Activated CD4-positive, alpha-beta memory T cell treated with anti-CD3 and anti-CD28 coated beads, Interleukin-2, amount 10 ng/mL, durations not matched to agents 7 days and 5 days (primary cell): ENCODE measurements around the gene SYNGAP1. TPM values are rescaled to one million over a fixed set of nuclear protein-coding genes. Genes with fewer than 3 reads are reported as not detected.

Source experiments
- total RNA-seq, 2 experiments: library from RNA; stranded (reverse); gene quantifications; one replicate each; pipeline ENCODE4 v1.2.3, GENCODE V29; 2021

The SYNGAP1 gene
- total RNA-seq, 2 experiments from 2014 or later: 35.3 to 39.7 TPM

Other genes starting within 250 kb of the SYNGAP1 start
- gene COL11A2, start 227.6 kb upstream of the SYNGAP1 start, total RNA-seq: under 1 TPM; 0.53 to 0.60 TPM
- 10 to 100 TPM; 44.0 to 45.0 TPM for gene RXRB, start 219.4 kb upstream of the SYNGAP1 start, total RNA-seq
- gene SLC39A7, start 219.2 kb upstream of the SYNGAP1 start, total RNA-seq: 10 to 100 TPM; 52.8 to 53.8 TPM
- 10 to 100 TPM; 11.4 to 13.0 TPM for gene HSD17B8, start 215.4 kb upstream of the SYNGAP1 start, total RNA-seq
- gene RING1, start 211.6 kb upstream of the SYNGAP1 start, total RNA-seq: 10 to 100 TPM; 29.7 to 32.1 TPM
- 10 to 100 TPM; 53.1 to 59.7 TPM for gene VPS52, start 148.2 kb upstream of the SYNGAP1 start, total RNA-seq
- gene RPS18, start 148.0 kb upstream of the SYNGAP1 start, total RNA-seq: 1,000 to 10,000 TPM; 2,403 to 2,442 TPM
- 10 to 100 TPM; 25.2 to 26.5 TPM for gene B3GALT4, start 142.9 kb upstream of the SYNGAP1 start, total RNA-seq
- gene WDR46, start 130.8 kb upstream of the SYNGAP1 start, total RNA-seq: 10 to 100 TPM; 37.5 to 41.7 TPM
- gene PFDN6, start 130.5 kb upstream of the SYNGAP1 start, total RNA-seq: 10 to 100 TPM; 63.5 to 65.0 TPM
- 10 to 100 TPM; 44.3 to 45.1 TPM for gene RGL2, start 121.1 kb upstream of the SYNGAP1 start, total RNA-seq
- 100 to 1,000 TPM; 243 to 249 TPM for gene TAPBP, start 106.0 kb upstream of the SYNGAP1 start, total RNA-seq
- gene ZBTB22, start 102.3 kb upstream of the SYNGAP1 start, total RNA-seq: 10 to 100 TPM; 16.5 to 18.0 TPM
- 100 to 1,000 TPM in 1 of 2 experiments, 10 to 100 TPM in 1; 95.7 to 103 TPM for gene DAXX, start 97.1 kb upstream of the SYNGAP1 start, total RNA-seq
- gene KIFC1, start 28.2 kb upstream of the SYNGAP1 start, total RNA-seq: 100 to 1,000 TPM; 125 to 127 TPM
- gene PHF1, start 9.1 kb upstream of the SYNGAP1 start, total RNA-seq: 10 to 100 TPM; 46.4 to 51.4 TPM
- gene CUTA, start 2.0 kb upstream of the SYNGAP1 start, total RNA-seq: 100 to 1,000 TPM; 243 TPM
- gene ZBTB9, start 34.5 kb downstream of the SYNGAP1 start, total RNA-seq: 1 to 10 TPM; 6.9 to 7.4 TPM
- gene BAK1, start 160.2 kb downstream of the SYNGAP1 start, total RNA-seq: 100 to 1,000 TPM in 1 of 2 experiments, 10 to 100 TPM in 1; 97.9 to 100 TPM
- 10 to 100 TPM; 54.2 to 55.1 TPM for gene ITPR3, start 201.3 kb downstream of the SYNGAP1 start, total RNA-seq